Mononuclear cell (primary cell): ENCODE results near the gene PKM. TPM values are rescaled to one million over a fixed set of nuclear protein-coding genes. Genes with fewer than 3 reads are reported as not detected.
"Not testable (repeated sequence)": the region's sequence is repeated elsewhere in the genome, so short reads cannot be mapped to it uniquely, and the experiment has no call there.

ENCODE experiments used
- H3K27me3 ChIP-seq: 2 replicates; pipeline ENCODE4 v1.6.0; 2011; ENCODE audit warnings: low read length, control low read depth; ENCODE audit not compliant: insufficient read depth
- H3K4me1 ChIP-seq: 2 replicates; pipeline ENCODE4 v1.5.1; 2011; ENCODE audit warnings: mild to moderate bottlenecking, low read length, control low read depth; ENCODE audit not compliant: insufficient read depth
- H3K4me3 ChIP-seq: 2 replicates; pipeline ENCODE4 v1.5.1; 2011; ENCODE audit warnings: mild to moderate bottlenecking, low read length, moderate library complexity
- H3K9me3 ChIP-seq: 2 replicates; pipeline ENCODE4 v1.5.1; 2011; ENCODE audit warnings: low read depth, mild to moderate bottlenecking, control low read depth, low read length
- total RNA-seq: library from RNA; depleted of rRNA; stranded (reverse); fragments of >200 nt; gene quantifications from one replicate; pipeline ENCODE4 v1.2.3, GENCODE V29; 2012

PKM gene
- total RNA-seq, result 470 TPM

GRCh38 chr15:72231066-72231832 is at the start of gene PKM:
TSS of gene PKM (minus strand) at chr15:72231190. CDS start at chr15:72219097, 12,093 bp downstream.
- Histone ChIP-seq H3K9me3 (no peaks in the 10 kb centered on the region), H3K4me1 (peaks cover 67% of the 10 kb centered on the region), H3K4me3 (peak within 1 kb of the TSS; percentile 88), H3K27me3 (no peaks in the 10 kb centered on the region)

- no peak overlapping the region for H3K4me3 ChIP-seq
- H3K4me1 ChIP-seq, result no peaks in the 10 kb centered on the region
- no peaks in the 10 kb centered on the region for H3K27me3 ChIP-seq
- no peaks in the 10 kb centered on the region for H3K9me3 ChIP-seq
These were observed 49.8 kb upstream of the PKM start for GRCh38 chr15:72280751-72281150.

GRCh38 chr15:72278737-72279136 is 47.7 kb upstream of the PKM start:
- H3K27me3 ChIP-seq, result no peaks in the 10 kb centered on the region
- no peaks in the 10 kb centered on the region for H3K9me3 ChIP-seq
- H3K4me1 ChIP-seq, result no peaks in the 10 kb centered on the region
- no peak overlapping the region for H3K4me3 ChIP-seq

GRCh38 chr15:72276326-72276700 is 45.3 kb upstream of the PKM start:
- Histone ChIP-seq H3K4me3 (no peak overlapping the region), H3K4me1 (peaks cover 18% of the 10 kb centered on the region), H3K27me3 (no peaks in the 10 kb centered on the region), H3K9me3 (no peaks in the 10 kb centered on the region)

GRCh38 chr15:72275635-72276325 is 44.8 kb upstream of the PKM start:
- H3K9me3 ChIP-seq, H3K27me3 ChIP-seq, H3K4me3 ChIP-seq: not testable (repeated sequence)
- H3K4me1 ChIP-seq, result peaks cover 23% of the 10 kb centered on the region

GRCh38 chr15:72272997-72273352 is 42.0 kb upstream of the PKM start:
- H3K4me1 ChIP-seq, result peaks cover 23% of the 10 kb centered on the region
- H3K9me3 ChIP-seq, result no peaks in the 10 kb centered on the region
- no peaks in the 10 kb centered on the region for H3K27me3 ChIP-seq
- peak overlapping the region; percentile 45 for H3K4me3 ChIP-seq

GRCh38 chr15:72272213-72272996 is 41.4 kb upstream of the PKM start, which contains the start of gene PARP6:
TSS of gene PARP6 (minus strand) at chr15:72272554. CDS start at chr15:72267477, 5,077 bp downstream.
- peak within 1 kb of the TSS; percentile 77 for H3K4me3 ChIP-seq
- H3K4me1 ChIP-seq, result peaks cover 23% of the 10 kb centered on the region
- H3K27me3 ChIP-seq, result no peaks in the 10 kb centered on the region
- no peaks in the 10 kb centered on the region for H3K9me3 ChIP-seq

- no peaks in the 10 kb centered on the region for H3K9me3 ChIP-seq
- peaks cover 23% of the 10 kb centered on the region for H3K4me1 ChIP-seq
- H3K4me3 ChIP-seq, result peak overlapping the region; percentile 77
- no peaks in the 10 kb centered on the region for H3K27me3 ChIP-seq
These were observed 40.9 kb upstream of the PKM start for GRCh38 chr15:72271895-72272212.

GRCh38 chr15:72271221-72271620 is 40.2 kb upstream of the PKM start:
- peaks cover 23% of the 10 kb centered on the region for H3K4me1 ChIP-seq
- H3K4me3 ChIP-seq, result no peak overlapping the region
- no peaks in the 10 kb centered on the region for H3K27me3 ChIP-seq
- no peaks in the 10 kb centered on the region for H3K9me3 ChIP-seq

GRCh38 chr15:72269739-72270138 is 38.7 kb upstream of the PKM start:
- no peaks in the 10 kb centered on the region for H3K9me3 ChIP-seq
- no peaks in the 10 kb centered on the region for H3K27me3 ChIP-seq
- peaks cover 23% of the 10 kb centered on the region for H3K4me1 ChIP-seq
- H3K4me3 ChIP-seq, result no peak overlapping the region

GRCh38 chr15:72265031-72265430 is 34.0 kb upstream of the PKM start:
- H3K9me3 ChIP-seq, result no peaks in the 10 kb centered on the region
- no peak overlapping the region for H3K4me3 ChIP-seq
- H3K4me1 ChIP-seq, result no peaks in the 10 kb centered on the region
- no peaks in the 10 kb centered on the region for H3K27me3 ChIP-seq

GRCh38 chr15:72252663-72253299 is 21.8 kb upstream of the PKM start:
- Histone ChIP-seq H3K9me3 (no peaks in the 10 kb centered on the region), H3K4me1 (peaks cover 8% of the 10 kb centered on the region), H3K4me3 (no peak overlapping the region), H3K27me3 (no peaks in the 10 kb centered on the region)

GRCh38 chr15:72249142-72249810 is 18.3 kb upstream of the PKM start:
- Histone ChIP-seq H3K4me3 (no peak overlapping the region), H3K9me3 (no peaks in the 10 kb centered on the region), H3K4me1 (peaks cover 8% of the 10 kb centered on the region), H3K27me3 (no peaks in the 10 kb centered on the region)

GRCh38 chr15:72248514-72248913 is 17.5 kb upstream of the PKM start:
- peaks cover 8% of the 10 kb centered on the region for H3K4me1 ChIP-seq
- no peaks in the 10 kb centered on the region for H3K9me3 ChIP-seq
- no peak overlapping the region for H3K4me3 ChIP-seq
- H3K27me3 ChIP-seq, result no peaks in the 10 kb centered on the region
